HG02884 (cell line): ENCODE measurements around the gene CLSTN2.

Experiments
- ATAC-seq: cut with Tn5 transposase; IDR thresholded peaks from one replicate; pipeline ENCODE4 v1.9.1; 2021; ENCODE audit warnings: mild to moderate bottlenecking, moderate library complexity; ENCODE audit not compliant: unreplicated experiment

CLSTN2 gene

DNA sequence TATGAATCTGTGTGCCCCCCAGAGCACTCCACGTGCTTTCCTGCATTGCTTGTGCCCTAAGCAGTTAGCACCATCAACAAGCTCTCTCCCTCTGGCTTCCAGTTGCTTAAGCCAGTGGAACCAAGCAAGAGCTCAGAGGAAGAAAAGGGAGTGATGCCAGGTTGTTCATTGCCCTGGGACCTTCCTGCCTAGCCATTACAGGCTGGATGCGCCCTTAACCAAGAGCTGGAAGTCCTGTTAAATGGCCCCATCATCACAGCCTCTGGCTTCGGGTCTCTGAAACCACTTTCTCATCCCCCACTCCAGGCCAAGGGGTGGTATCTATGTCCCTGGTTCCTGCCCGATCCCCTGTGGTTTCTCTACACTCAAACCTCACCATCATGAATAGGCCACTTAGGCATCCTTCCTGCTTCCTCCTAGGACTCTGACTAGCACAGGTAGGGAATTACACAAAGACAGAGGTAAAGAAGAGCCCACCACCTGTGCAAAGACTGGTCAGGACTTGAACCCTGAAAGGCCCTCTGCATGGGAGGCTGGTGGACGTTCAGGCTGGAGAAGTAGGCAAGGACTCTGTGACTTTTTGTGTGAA lies 433.3 kb downstream of the CLSTN2 start:
- ATAC-seq: no peak

DNA sequence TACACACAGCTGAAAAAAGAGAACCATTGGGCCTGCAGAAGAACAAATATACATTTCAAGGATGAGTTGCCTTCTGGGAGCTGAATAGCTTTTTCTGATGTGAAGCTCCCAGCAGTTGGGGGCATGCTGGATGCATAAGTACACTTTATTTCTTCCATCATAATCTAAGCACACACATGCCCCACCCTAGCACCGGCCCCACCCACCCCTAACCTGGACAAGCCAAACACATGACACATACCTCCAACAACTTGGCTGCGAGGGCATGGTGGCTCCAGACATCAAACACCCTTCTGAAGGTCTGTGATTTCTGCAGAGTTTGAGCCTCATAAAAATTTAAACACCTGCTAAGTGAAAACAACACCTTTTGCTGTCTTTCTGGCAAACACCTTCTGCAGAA lies 435.7 kb downstream of the CLSTN2 start:
- ATAC-seq: no peak

DNA sequence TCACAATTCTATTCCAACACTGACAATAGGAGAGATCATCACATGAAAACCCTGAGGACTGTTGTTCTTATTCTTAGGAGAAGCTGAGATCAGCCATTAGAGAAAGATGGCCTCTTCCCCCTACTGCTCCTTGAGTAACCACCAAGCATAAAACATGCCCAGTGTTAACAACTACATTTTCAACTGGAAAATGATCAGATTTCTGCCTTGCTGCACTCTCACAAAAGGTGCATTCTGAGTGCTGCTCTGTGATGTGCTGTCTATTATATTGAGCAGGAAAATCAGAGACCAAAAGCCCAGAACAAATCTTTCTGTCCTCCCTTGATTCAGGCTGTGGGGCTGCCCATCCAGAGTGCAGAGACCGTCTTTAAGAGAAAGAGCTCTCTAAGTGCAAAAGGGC lies 438.2 kb downstream of the CLSTN2 start:
- no peak for ATAC-seq

DNA sequence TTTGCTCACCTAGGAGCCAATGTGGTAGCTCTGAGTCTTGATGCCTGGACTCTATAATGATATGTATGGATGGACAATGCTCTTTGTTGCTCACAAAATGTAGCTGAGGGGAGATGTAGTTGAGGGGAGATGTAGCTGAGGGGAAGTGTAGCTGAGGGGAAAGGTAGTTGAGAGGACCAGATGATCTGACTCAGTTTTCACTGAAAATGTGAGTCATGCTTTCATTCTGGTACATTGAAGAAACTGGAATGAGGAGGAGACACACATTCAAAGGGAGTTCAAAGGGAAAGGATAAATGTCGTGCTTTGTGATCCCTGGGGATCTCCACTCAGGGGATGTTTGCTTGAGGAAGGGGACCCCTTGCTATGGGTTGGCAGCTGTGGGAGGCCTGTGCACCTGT lies 440.0 kb downstream of the CLSTN2 start:
- no peak for ATAC-seq

DNA sequence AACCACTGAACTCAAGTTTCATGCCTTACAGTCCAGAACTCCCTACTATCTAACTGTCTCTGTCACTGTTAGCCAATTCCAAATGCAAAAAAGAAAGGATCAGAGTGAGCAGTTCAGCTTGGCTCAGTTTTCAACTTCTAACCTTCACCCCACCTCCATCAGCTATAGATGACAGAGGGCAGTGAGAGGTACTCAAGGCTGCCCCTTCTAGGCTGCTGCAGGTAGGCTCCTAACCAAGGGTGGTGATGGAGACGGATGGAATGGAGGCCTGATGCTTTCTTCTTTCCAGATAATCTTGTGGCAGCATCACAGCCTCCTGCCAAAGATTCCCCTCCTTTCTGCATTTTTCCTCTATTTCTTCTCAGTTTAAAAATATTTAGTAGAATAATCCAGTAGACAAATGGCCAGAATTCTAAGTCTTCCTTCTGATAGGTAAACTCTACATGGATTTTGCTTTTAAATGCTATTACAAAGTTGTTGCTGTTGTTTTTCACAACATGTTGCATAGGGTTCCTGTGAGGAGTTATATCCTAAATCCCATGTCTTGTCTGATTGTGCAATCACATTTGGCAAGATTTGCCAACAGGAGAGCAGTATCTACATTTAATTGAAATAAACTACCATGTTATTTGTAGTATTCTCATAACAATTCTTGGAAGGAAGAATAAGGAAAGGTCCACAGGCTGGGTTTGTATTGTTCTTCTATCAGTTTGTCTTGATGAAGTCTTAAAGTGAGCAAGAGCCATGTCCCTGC lies 441.3 kb downstream of the CLSTN2 start:
- no peak for ATAC-seq

DNA sequence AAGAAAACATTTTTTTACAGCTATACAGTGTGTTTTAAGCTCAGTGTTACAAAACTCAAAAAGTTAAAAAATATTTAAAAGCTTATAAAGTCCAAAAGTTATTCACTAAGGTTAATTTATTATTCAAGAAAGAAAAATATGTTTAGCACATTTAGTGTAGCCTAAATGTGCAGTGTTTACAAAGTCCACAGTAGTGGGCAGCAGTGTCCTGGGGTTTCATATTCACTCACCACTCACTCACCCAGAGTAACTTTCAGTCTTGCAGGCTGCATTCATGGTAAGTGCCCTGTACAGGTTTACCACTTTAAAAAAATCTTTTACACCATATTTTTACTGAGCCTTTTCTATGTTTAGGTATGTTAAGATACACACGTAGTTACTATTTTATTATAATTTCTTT lies 442.7 kb downstream of the CLSTN2 start:
- ATAC-seq: no peak

DNA sequence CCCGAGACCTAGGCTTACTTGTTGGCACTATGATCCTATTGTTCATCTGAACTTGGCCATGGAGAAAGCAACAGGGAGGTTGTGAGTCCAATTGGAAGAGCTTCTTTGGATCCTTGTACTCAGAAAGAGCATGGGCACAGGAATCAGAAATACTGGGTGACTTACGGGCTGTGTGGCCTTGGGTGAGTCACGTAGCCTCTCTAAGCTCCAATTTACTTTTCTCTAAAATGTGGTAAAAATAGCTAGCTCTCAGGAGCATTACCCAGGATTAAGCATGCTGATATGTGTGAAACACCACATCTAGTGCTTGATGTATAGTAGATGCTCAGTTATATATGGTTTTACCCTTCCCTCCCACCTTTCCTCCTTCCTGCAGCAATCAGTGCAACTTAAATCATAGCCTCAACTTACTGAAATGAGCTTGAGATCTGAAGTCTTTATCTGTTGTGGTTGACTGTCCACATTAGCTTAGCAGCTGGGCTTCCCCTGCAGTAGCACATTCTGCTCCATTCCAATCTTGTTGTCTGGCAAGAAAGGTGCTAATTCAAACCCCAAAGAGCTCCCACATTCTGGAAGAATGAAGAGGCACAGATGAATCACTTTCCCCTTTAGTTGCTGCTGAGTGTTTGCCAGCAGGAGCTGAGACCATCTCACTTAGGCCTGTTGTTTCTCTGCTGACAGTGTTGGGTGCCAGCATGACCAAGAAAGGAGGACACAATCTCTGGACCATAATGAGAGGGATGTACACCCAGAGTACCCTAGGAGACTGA lies 443.8 kb downstream of the CLSTN2 start:
- ATAC-seq: no peak

DNA sequence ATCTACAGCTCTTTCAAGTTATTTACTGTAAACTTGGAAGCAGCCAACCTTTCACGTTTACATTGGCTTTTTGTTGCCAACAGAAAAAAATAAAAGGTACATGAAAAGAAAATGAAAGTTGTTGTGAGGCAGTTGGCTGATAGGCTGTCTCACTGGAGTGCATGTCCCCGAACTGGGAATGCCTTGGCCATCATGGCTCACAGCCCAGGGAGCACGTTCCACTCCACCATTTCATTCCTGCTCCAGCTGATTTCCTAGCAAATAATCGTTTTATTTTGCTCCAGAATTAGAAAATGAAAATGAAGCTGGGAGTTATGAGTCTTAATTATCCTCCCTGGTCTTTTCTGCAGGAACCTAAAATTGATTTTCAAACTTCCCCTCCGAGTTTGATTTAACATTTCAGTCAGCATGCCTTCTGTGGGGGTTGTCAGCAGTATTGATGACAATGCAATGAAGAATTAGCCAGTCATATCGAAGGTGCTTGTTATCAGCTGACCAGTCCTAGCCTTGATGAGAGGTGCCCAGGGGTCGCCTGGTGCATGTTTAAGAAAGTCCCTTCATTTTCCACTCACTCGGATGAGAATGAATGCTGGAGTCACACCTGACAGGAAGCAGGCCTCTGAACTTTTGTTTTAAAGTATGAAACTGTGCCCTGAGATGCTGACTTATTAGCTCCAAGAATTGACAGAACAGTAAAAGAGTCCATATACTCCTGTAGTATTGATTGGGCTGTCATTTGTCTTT lies 449.2 kb downstream of the CLSTN2 start:
- ATAC-seq: no peak

DNA sequence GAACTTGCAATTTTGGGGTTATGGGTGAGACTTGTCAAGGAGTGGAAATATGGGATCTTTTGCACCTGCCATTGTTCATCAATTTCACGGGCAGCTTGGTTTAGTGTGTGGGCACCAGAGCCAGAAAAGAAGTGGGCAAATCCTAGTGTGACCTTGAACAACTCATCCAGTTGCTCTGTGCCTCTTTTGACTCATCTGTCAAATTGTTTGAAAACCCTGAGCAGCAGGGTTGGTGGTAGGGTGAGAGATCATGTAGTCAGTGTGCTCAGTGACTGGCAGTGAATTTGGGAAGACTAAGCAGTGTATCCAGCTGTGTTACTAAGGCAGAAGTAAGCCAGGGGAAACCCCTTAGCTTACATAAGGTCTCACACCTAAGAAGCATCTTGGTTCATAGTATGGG lies 449.9 kb downstream of the CLSTN2 start:
- no peak for ATAC-seq

DNA sequence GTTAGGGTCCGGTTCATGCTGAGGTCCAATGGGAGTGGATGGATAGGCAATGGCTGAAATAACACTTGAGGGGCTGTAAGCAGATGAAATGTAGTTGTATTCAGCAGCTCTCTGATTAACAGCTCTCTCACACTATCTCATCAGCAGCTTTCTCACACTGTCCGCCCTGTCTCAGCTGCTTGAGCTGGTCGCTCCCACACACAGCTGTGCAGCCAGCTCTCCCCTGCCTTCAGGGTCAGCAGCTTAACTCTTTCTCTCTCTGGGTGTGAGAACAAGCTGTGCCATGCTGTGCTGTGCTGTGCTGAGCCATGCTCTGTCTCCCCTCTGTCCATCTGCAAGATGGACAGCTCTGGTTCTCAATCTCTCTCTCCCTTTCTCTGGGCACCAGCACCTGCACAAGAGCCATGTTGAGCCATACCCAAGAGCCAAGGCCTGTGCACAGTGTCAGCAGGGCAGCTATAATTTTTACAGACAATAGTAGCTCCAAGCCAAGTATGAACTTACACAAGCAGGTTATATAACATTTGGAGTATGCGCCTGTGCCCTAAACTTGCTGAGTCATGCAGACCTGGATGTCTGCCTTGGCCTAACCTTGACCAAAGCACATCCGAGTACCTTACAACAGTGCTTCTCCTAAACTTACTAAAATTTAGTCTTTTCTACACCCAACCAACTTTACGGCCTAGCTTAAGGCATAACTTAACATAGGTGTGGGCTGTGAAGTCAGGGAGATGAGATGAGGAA lies 451.5 kb downstream of the CLSTN2 start:
- no peak for ATAC-seq

DNA sequence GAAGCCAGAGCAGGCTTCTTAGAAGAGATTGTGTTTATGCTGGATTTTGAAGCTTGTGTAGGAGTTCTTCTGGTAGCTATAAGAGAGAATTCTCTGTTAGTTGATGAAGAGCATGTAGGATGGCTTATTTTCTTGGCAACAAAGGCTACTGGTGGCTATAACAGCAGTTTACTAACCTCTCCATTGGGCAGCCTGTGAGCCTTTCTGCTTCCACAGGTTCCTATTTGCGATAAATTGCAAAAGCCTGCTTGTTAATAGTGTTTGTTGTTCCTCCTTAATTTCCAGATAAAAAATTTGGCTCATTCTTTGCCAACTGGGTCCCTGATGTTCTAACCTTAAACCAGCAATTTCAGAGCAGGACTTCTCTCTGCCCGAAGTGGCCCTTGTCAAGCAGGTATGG lies 452.3 kb downstream of the CLSTN2 start:
- ATAC-seq: no peak

DNA sequence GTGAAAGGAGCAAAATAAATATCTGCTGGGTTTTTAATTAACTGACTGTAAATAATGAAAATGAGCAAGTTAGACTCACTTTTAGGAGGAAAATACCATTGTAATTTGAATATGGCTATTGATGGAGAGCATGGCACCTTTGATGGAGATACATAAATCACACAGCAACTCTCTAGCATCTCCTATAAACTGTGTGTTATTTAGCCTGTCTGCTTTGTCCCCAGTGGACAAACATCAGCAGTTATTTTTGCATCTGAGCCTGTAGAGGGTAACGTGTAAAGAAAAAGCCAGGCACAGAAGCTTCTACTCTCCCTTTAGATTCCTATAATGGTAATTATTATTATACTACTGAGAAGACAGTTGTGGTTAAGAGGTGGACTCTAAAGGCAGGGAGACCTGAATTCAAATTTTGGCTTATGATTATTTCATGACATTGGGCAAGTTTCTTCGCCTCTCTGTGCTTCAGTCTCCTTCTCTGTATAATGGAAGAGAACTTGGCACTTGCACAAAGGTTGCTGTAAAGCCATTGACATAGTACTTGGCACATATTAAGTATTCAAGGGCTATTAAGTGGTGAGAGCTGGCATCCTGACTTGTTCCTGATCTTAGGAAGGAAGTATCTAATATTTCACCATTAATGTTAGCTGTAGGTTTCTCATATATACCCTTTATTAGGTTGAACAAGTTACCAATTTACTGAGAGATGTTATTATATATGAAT lies 453.4 kb downstream of the CLSTN2 start:
- no peak for ATAC-seq

DNA sequence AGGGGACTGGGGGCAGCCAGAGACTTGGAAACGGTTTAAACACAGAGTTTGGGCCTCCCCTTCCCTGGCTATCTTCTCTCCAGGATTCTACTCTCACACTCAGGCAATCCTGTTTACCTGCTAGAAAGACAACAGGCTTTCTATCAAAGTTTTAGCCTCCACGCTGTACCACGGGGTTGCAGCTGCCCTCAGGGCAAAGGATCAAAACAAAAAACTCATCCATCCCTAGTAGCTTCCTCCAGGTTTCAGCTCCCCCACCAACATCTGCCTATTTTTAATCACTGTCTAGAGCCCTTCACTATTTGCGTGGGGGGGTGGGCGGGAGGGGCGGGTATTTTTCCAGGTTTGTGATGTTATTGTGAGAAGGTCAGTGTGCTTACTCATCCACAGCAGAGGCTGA lies 456.1 kb downstream of the CLSTN2 start:
- no peak for ATAC-seq

DNA sequence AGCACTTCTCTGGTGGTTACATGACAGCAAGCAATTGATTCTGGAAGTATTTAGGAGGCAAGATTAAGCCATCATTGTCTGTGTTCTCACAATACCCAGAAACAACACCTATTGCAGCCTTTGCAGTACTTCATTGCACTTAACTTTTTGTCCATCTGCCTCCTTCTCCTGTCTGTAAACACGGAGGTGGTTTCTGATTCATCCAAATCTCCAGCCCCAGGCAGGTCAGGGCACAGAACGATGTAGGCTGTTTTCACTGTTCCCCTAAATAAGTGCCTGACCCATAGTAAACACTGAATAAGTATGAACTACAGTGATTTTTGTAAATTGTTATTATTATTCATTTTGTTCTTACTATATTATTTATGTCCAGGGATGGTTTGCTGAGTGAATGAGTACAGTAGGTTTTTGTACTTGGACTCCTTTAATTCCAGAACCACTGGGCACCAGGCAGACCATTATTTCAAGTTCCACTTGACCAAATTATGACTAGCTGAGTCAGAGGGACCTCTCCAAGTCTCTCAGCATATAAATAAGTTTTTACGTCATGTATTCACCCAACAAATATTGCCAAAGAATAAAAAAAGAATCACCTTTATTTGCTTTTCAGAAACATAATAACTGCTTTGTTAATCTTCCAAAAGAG lies 459.6 kb downstream of the CLSTN2 start:
- ATAC-seq: no peak

DNA sequence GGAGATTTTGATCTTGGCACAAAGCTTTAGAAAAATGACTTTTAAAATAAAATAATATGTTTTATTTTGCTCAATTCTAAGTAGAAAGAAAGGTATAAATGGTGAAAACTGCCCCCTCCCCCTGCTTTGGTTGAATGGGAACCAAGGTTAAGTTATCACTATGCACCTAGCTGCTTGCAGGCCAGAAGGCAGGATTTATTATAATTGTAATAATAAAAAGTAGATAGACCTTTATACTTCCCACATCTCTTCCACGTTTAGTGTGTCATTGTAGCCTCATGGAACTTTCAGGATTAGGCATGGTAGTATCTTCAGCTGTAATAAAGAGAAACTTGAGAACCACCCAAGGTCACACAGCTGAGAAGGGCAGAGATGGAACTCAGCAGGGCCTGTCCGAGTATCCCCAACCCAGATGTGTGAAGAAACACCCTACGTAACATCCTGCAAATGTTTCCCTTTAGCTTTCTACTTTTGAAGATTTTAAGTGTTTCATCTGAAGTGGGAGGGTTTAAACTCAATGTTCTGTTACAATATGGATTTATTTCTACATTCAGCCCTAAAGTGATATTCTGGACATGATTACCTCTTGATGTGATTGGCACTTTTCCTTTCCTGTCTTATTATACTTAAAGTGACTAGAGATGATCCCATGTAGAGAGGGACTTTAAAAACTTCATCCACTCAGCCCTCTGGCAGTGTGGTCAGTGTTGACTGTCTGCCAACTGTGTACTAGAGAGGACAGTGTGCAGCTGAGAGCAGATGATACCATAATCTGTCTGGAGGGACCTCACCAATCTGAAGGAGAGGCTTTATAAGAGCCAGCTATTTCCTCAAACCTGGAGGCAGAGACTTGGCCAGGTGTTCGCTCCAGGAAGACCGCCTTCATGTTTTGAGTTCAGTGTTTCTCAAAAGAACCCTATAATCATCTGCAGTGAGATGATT lies 460.4 kb downstream of the CLSTN2 start:
- no peak for ATAC-seq

DNA sequence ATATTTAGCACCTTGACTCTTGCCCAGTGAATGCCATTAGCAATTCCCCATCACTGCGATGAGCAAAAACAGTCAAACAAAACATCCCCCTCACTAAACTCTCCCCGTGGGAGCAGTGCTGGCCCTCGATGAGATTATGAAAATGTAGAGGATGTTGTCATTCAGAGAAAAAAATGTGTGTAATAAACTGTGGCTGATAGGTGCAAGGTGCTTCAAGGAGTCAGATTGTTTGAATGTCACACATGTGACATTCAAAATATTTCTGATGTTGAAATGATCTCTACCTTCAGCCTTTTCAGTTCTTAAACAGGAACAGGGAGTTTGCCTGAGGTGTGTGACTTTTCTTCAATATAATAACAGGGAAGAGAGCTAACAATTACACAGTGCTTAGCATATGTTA lies 461.1 kb downstream of the CLSTN2 start:
- no peak for ATAC-seq

DNA sequence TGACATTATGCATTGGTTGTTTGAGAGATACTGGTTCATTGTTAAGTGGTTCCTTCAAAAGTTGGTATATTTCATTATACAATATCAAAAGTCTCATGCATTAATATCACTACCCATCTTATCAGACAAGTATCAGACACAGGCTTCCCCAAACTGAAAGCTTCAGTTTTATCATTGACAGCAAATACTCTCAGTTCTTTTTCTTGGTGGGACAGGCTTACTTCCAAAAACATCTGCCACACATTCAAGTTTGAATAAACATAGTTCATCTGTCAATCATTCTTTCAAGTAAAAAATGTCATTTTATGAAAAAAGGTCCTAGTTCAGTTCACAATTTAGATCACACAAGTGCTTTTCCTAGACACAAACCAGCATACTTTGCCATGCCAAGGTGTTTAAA lies 462.9 kb downstream of the CLSTN2 start:
- no peak for ATAC-seq

DNA sequence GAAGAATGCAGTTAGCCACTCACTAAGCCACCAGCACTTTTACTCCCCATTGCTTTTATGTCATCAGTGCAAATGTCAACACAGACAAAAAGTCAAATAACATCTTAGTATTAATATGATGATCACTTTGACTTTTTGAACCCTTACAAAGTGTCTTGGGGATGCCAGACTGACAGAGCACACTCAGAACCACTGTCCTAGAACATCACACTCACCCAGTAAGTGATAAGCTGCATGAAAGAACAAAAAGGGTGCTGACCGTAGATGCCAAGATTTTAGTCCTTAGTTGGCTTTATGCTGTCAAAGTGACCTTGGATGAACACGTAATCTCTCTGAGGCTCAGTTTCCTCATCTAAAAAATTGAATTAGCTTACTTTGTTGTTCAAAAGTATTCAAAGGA lies 463.4 kb downstream of the CLSTN2 start:
- ATAC-seq: no peak

DNA sequence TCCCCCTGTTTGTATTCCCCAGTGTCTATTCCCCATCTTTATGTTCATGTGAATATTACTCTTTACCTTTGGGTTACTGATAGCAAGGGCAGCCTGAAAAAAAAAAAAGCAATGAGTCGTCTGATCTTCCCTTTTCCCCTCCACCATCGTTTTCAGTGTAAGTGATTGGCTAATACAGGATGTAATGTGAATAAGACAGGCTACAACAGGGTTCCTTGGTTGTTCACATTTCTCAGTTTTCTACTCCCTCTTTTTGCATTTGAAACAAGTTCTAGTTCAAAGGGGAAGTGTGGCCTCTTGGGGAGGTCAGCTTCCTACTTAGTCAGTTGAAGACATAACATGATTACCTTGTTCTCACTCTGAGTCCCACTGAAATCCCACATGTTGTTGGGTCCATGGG lies 464.9 kb downstream of the CLSTN2 start:
- ATAC-seq: no peak
